Measurements from ENCODE around the gene CSF1.

Gene CSF1

DNA sequence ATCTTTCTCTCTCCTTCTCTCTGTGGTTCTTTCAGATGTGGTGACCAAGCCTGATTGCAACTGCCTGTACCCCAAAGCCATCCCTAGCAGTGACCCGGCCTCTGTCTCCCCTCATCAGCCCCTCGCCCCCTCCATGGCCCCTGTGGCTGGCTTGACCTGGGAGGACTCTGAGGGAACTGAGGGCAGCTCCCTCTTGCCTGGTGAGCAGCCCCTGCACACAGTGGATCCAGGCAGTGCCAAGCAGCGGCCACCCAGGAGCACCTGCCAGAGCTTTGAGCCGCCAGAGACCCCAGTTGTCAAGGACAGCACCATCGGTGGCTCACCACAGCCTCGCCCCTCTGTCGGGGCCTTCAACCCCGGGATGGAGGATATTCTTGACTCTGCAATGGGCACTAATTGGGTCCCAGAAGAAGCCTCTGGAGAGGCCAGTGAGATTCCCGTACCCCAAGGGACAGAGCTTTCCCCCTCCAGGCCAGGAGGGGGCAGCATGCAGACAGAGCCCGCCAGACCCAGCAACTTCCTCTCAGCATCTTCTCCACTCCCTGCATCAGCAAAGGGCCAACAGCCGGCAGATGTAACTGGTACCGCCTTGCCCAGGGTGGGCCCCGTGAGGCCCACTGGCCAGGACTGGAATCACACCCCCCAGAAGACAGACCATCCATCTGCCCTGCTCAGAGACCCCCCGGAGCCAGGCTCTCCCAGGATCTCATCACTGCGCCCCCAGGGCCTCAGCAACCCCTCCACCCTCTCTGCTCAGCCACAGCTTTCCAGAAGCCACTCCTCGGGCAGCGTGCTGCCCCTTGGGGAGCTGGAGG lies 12.7 kb downstream of the CSF1 start:
- no peak for DNase-seq

DNA sequence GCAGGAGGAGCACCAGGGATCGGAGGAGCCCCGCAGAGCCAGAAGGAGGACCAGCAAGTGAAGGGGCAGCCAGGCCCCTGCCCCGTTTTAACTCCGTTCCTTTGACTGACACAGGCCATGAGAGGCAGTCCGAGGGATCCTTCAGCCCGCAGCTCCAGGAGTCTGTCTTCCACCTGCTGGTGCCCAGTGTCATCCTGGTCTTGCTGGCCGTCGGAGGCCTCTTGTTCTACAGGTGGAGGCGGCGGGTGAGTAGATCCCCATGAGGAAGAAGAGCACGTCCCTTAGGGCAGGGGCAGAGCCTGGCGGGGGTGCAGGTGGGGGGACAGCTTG lies 13.3 kb downstream of the CSF1 start:
- no peak for DNase-seq

DNA sequence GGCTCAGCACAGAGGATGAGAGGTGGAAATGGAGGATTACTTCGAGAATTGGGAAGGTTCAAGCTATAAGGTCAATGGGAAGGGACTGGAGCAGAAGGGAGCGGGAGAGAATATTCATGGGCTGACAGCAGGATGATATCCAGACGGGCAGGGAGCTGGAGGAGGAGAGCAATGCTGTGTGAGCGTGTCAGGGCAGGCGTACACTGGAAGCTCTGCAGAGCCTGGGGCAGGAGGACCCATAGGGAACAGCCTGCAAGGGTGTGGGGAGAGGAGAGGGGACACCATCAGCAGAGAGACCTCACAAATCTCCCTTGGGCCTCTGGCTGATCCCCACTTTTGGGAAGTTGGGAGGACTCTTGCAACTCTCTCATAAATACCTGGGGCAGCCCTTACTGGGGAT lies 13.7 kb downstream of the CSF1 start:
- DNase-seq = no peak

DNA sequence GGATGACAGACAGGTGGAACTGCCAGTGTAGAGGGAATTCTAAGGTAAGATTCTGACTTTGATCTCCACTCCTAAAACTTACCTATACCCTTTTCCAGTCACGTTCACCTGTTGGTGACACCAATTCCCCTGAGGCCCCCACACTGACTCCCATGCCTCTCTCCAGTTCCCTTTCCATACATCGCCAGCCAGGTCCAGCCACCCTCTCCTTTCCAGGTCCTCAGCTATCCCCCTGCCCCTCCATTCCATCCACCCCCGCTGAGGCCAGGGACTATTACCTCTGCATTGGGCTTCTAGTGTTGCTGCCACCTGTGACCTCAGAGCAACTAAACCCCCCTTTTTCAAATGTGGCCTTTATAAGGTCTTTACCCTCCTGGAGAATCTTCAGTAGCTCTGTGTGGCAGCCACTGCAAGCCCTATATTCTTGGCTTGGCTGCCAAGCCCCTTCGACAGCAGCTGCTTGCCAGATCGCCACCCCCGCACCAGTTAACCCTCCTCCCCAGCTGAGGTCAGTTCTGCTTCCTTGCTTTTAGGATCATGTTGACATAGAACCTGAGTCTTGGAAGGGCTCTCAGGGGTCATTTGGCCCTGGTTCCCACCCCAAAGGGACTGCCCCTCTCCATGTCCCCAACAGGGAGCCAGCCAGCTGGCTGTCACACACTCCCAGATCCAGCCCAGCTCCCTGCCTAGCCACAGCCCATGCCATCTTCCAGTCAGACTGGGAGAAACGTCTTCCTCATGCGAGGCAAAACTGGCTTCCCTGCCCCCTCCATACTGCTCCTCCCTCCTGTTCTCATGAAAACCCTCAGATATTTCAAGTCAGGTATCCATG lies 14.7 kb downstream of the CSF1 start:
- DNase-seq = no peak

DNA sequence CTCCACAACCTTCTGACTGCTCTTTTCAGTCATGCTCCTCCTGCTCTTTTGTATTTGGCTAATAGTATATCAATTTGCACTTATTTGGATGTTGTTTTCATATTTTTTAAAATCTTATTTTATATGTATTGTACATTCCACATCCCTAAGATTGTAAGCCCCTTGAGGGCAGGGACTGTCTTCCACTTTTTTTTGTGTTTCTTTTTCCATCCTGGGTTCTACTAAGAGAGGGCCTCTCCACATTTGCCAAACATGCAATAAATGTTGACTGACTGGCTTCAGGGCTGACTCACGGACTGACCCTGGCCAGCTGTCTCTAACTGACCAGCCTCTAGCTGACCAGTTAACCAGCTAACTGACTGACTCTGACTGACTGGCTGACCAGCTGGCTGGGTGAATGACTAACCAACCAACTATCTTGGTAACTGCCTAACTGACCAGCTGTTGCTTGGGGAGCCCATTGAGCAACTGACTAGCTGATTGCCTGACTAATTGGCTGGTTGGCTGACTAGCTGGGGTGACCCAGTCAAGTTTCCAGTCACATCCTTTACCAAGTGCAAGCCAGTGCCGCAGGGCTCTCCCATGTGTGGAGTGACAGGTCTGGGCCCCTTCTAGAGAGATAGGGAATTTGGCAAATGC lies 16.1 kb downstream of the CSF1 start:
- no peak for DNase-seq

DNA sequence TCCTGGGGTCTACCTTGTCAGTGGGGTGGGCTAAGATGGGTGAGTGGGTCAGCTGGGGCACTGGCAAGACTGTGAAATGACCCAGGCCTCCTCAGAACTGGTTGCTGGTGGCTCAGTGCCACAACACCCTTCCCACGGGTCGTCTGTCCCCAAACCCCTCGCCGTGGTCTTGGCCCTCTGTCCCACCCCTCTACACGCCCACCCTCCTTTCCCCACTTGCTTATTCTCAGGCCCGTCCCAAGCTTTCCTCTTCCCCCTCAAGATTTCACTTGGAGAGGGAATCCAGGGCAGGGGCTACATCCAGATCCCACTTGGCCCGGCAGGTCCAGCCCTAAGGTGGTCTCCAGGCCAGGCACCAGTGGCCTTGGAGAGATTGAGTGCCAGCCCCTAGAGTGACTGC lies 16.7 kb downstream of the CSF1 start:
- DNase-seq = no peak

DNA sequence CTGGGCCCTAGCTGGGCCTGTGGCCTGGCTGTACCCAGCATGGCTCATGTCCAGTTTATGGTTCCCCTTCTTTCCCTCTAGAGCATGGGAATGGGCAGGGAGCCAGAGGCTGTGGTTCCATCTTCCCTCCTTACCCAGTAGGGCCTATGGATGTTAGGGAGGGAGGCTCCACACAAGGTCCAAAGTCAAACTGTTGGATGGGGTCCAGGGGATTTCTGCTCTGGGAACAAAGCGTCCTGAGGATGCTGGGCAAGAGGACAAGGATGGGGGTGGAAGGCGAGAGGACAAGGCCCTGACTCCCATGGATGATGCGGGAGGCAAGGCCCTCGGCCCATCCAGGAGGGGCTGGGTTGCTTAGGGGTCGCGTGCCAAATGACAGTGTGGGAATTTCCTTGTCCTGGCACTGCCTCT lies 17.3 kb downstream of the CSF1 start:
- DNase-seq = no peak

DNA sequence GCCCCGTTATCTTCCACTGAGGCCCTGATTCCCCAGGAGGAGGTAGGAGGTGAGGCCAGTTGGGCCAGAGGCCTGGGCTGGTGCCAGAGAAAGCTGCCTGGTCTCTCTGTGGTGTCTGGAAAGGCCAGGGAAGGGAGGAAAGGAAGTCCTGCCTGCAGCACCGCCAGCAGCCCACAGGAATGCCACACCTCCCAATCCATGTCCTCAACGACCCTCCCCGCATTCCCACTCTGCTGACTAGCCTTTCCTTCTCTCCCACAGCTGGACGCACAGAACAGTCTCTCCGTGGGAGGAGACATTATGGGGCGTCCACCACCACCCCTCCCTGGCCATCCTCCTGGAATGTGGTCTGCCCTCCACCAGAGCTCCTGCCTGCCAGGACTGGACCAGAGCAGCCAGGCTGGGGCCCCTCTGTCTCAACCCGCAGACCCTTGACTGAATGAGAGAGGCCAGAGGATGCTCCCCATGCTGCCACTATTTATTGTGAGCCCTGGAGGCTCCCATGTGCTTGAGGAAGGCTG lies 18.0 kb downstream of the CSF1 start:
- no peak for DNase-seq

DNA sequence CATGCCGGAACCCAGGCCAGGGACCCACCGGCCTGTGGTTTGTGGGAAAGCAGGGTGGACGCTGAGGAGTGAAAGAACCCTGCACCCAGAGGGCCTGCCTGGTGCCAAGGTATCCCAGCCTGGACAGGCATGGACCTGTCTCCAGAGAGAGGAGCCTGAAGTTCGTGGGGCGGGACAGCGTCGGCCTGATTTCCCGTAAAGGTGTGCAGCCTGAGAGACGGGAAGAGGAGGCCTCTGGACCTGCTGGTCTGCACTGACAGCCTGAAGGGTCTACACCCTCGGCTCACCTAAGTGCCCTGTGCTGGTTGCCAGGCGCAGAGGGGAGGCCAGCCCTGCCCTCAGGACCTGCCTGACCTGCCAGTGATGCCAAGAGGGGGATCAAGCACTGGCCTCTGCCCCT lies 18.5 kb downstream of the CSF1 start:
- no peak for DNase-seq

DNA sequence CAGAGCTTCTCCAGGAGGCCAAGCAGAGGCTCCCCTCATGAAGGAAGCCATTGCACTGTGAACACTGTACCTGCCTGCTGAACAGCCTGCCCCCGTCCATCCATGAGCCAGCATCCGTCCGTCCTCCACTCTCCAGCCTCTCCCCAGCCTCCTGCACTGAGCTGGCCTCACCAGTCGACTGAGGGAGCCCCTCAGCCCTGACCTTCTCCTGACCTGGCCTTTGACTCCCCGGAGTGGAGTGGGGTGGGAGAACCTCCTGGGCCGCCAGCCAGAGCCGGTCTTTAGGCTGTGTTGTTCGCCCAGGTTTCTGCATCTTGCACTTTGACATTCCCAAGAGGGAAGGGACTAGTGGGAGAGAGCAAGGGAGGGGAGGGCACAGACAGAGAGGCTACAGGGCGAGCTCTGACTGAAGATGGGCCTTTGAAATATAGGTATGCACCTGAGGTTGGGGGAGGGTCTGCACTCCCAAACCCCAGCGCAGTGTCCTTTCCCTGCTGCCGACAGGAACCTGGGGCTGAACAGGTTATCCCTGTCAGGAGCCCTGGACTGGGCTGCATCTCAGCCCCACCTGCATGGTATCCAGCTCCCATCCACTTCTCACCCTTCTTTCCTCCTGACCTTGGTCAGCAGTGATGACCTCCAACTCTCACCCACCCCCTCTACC lies 19.1 kb downstream of the CSF1 start:
- no peak for DNase-seq

DNA sequence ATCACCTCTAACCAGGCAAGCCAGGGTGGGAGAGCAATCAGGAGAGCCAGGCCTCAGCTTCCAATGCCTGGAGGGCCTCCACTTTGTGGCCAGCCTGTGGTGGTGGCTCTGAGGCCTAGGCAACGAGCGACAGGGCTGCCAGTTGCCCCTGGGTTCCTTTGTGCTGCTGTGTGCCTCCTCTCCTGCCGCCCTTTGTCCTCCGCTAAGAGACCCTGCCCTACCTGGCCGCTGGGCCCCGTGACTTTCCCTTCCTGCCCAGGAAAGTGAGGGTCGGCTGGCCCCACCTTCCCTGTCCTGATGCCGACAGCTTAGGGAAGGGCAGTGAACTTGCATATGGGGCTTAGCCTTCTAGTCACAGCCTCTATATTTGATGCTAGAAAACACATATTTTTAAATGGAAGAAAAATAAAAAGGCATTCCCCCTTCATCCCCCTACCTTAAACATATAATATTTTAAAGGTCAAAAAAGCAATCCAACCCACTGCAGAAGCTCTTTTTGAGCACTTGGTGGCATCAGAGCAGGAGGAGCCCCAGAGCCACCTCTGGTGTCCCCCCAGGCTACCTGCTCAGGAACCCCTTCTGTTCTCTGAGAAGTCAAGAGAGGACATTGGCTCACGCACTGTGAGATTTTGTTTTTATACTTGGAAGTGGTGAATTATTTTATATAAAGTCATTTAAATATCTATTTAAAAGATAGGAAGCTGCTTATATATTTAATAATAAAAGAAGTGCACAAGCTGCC lies 19.8 kb downstream of the CSF1 start:
- no peak for DNase-seq

DNA sequence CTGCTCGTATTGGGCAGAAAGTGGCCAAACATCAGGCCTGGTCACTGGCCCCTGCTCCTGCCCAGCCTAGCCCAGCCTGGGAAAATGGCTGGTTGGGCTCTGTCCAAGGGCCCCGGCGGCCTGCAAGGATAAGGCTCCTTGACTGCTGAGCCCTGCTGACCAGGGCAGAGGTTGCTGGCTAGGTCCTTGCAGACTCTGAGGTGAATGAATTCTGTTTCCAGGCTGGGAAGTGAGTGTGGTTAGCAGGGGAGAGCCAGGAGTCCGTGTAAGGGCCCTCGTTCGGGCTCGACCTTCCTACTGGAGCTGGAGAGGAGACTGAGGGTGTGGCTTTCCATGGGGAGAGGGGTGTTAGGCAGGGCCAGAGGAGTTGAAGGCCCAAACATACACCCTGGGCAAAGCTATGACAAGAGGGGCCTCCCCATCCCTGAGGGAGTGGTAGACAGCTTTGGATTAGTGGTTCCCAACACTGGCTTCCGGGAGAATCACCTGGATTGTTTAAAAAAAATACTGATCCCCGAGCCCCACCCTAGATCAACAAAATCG lies 20.6 kb downstream of the CSF1 start:
- DNase-seq = no peak

DNA sequence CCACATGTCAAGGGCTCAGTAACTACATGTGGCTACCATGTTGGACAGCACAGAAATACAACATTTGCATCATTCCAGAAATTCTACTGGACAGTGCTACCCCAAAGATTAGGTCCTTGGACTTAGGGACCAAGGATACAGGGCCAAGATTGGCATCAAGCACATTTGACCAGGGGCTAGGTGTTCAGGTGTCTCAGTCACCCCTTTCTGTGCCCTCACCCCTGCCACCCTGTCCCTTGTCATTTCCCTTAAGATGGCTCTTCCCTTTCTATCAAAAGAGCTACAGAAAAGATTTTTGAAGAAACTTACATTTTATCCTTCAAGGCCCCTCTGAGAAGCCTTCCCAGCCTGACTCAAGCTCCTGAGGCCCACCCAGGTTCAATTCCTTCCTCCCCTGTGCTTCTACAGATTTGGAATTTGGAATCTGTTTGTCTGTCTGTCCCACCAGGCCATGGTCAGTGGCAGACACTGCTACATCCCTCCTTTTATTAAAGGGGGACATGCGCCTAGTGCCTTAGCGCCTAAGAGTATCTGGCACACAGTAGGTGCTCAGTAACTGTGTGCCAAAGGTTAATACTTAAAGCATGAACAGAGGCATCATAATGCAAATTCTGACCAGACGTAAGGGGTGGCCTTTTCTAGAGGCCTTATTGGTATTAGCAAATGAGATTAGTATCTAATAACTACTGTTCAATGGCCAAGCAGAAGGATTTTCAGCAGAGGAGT lies 21.4 kb downstream of the CSF1 start:
- no peak for DNase-seq

DNA sequence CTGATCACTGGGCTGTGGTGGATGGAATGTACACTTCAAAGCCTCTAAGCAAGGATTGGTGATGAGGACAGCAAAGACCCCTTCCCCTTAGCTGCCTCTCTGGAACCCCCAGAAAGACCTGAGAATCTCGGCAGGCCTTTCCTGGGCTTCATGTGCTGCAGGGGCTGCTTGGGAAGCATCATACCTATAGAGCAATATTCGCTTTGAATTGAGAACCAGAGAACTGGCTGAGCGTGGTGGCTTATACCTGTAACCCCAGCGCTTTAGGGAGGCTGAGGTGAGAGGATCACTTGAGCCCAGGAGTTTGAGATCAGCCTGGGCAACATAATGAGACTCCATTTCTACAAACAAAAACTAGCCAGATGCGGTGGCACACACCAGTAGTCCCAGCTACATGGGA lies 22.0 kb downstream of the CSF1 start:
- DNase-seq = no peak

DNA sequence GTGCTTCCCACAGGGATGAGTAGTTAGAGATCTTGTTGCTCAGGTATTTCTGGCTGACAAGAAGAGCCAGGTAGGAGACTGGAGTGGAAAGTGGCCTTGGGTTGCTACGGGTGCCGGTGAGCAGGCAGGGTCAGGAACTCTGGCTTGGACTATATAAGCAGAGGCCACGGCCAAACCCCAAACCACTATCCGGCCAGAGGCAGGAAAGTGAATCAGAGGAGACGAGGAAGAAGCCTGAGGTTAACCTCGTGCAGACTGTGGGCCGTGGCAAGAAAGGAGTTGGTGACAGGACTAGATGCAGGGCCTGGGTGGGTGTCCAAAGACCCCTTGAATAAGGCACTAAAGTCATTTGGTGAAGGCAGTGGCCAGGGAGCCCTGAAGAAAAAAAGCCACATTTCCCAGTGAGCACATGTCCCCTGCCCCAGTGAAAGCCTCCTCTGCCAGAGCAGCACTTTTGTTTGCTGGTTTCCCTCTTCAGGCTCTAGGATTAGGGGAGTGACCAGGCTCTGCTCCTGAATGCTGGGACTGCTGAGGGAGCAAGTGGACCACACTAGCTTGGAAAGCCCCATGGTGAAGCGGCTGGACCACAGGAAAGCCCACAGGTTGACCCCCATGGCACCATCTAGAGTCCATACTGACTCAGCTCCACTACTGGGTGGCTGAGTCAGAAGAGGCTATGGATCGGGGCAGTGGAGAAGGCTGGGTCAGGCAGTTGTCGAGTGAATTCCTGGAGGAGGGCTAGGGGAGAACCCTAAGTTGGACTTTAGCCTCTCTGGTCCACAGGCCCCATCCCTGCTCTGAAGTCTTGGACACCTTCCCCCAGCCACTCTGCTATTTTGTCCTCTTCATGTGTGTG lies 23.4 kb downstream of the CSF1 start:
- DNase-seq = no peak

DNA sequence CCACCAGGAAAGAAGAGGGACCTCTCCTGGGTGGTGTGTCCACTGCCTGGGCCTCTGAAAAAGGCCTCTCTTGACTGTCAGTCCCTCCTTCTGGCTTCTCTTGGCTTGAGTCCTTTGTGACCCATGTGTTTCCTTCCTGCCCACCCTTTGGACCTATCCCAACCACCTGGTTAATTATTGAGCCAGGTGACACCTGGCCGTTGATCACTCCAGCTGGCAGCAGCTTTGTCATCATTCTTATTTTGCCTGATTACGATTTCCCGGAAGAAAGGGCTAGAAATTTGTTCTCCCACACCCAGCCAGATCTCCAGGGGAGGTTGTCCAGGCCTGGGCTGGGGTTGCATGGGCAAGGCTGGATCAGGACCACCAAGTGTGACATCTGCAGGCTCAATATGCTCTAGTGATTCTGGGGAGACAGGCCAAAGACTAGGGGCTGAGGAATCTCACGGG lies 24.8 kb downstream of the CSF1 start:
- no peak for DNase-seq

DNA sequence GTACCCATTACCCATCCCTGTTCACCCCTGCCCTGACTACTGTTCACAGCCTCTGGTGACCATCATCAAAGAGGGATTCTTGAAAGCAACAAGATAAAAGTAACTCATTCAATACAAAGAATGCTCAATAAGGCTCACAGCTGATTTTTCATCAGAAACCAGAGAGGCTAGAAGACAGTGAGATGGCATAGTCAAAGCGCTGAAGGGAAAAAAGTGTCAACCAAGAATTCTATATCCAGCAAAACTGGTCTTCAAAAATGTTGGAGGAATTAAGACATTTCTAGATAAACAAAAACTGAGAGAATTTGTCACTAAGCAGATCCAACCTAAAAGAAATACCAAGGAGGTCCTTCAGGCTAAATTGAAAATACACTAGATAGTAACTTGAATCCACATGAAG lies 27.1 kb downstream of the CSF1 start:
- DNase-seq = no peak

DNA sequence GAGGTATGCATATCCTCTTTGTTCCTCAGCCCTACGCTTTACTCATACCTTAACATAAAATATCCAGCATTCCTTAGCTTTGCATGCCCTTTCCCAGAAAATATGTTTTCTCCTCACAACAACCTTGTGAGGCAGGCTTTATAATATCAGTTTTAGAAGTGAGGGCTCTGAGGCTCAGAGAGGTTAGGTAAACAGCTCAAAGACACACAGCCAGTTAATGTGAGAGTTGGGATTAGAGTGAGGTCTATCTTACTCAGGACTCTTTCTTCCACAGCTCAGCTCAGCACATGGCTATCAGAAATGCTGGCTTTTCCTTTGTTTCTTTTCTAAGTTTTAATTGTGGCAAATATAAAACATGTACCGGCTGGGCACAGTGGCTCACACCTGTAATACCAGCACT lies 27.9 kb downstream of the CSF1 start:
- DNase-seq = no peak

DNA sequence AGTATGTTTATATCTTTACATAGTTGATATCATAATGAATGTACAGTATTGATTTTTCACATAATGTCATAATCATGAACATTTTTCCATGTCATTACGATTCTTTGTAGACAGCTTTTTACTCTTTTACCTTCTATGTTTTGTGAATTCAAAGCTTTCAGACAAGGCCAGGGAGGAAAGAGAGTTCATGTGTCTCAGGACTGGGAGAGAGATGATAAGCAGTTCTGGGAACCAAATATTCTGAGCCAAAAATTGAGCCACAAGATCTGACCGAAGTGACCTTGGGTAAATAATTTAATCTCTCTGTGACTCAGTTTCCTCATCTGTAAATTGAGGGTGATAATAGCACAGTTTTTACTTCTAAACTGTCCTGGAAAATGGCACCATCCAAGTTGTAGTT lies 31.8 kb downstream of the CSF1 start:
- no peak for DNase-seq

DNA sequence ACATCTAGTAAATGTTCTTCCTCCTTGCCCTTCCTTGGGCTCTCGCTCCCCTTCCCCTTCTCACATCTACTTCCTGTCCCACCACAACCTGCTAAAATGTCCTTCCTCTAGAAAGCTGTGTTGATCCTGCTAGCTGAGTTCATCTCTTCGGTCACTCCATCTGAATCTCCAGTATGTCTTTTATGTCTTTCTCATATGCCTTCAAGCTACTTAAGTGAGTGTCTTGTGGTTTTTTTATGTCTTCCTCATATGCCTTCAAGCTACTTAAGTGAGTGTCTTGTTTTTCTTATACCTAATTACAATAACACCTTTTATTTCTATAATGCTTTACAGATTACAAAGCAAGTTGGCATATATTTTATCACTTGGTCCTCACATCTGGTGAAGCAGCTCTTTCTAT lies 33.9 kb downstream of the CSF1 start:
- no peak for DNase-seq

Measured in activated CD4-positive, CD25-positive, alpha-beta regulatory T cell (primary cell).